Left colon (tissue), 2 donors: ENCODE results near the gene SEC14L3. TPM values are rescaled to one million over a fixed set of nuclear protein-coding genes. Genes with fewer than 3 reads are reported as not detected.
A peak's percentile ranks its signal among the peaks of the same experiment; 100 is the strongest.

Source experiments
- ATAC-seq: fragments of 200-7000 bp; cut with Tn5 transposase; one replicate; pipeline ENCODE4 v1.9.1; 2020; ENCODE audit warnings: mild to moderate bottlenecking, moderate library complexity
- DNase-seq, 2 donors: peaks; one replicate each; pipeline ENCODE4 v3.0.0-alpha.2; 2020
- intact Hi-C, 2 donors: fragments of 100-400 bp; cut with DNase I in 1 of 2; cut with micrococcal nuclease in 1 of 2; formaldehyde crosslinking; loops; one replicate each; pipeline versions ENCODE4 v1.11.2 to v1.14.0; 2022; cut with DNase I, micrococcal nuclease
- total RNA-seq, 2 donors: library from RNA; stranded (reverse); fragmentation: NEBNext Ultra II Directional; extraction: Animal tissue kit (Norgen Biotek cat#: 25700); gene quantifications; one replicate each; pipeline ENCODE4 v1.2.1, GENCODE V29; 2021
- donor health status: DM: no; HTN: no; CAD: no.
- donor health status: DM: yes; HTN: yes; CAD: no.

The SEC14L3 gene
- total RNA-seq, 2 donors from 2014 or later, result not detected

GRCh38 chr22:30429887-30430286 lies 41.9 kb downstream of the SEC14L3 start:
- intact Hi-C loops, result no loop called here

GRCh38 chr22:30427871-30428270 lies 43.9 kb downstream of the SEC14L3 start:
- ATAC-seq (no peak), DNase-seq (no peak)
- intact Hi-C loops, result no loop called here

More at GRCh38 chr22:30429887-30430286, 41.9 kb downstream of the SEC14L3 start:
- DNase-seq, result no peak
- ATAC-seq, result no peak

- DNase-seq (peak; percentile 93 to 97), ATAC-seq (peak; percentile 50)
- intact Hi-C loops, result no loop called here
Measured at GRCh38 chr22:30426388-30427353, 45.1 kb downstream of the SEC14L3 start.

- ATAC-seq, result peak; percentile 4
- peak; percentile 58 to 73 for DNase-seq
- intact Hi-C loops, result no loop called here
Measured at GRCh38 chr22:30425616-30426387, 46.0 kb downstream of the SEC14L3 start, which contains the start of gene MTFP1. MTFP1 (plus strand) TSS chr22:30425768; CDS start chr22:30425880, 112 bp downstream.

- DNase-seq, result no peak
- no peak for ATAC-seq
- intact Hi-C loops, result no loop called here
Measured at GRCh38 chr22:30425327-30425615, 46.5 kb downstream of the SEC14L3 start.

- intact Hi-C loops, result no loop called here
- DNase-seq (peak; percentile 26 to 39), ATAC-seq (no peak)
Measured at GRCh38 chr22:30424534-30425326, 47.1 kb downstream of the SEC14L3 start.

GRCh38 chr22:30423959-30424533 lies 47.8 kb downstream of the SEC14L3 start:
- DNase-seq (peak; percentile 99), ATAC-seq (peak; percentile 76)
- intact Hi-C loops, result no loop called here

- intact Hi-C loops, result no loop called here
- DNase-seq (peak; percentile 58 to 82), ATAC-seq (peak; percentile 64)
Measured at GRCh38 chr22:30423301-30423958, 48.4 kb downstream of the SEC14L3 start.

- intact Hi-C loops, result no loop called here
- ATAC-seq (peak; percentile 50), DNase-seq (peak; percentile 65 to 86)
Measured at GRCh38 chr22:30422481-30423300, 49.1 kb downstream of the SEC14L3 start.

GRCh38 chr22:30421695-30422480 lies 49.9 kb downstream of the SEC14L3 start:
- DNase-seq (no peak), ATAC-seq (peak; percentile 22)
- intact Hi-C loops, result no loop called here

GRCh38 chr22:30420347-30421125 lies 51.3 kb downstream of the SEC14L3 start:
- no peak for ATAC-seq
- intact Hi-C loops, result no loop called here
- no peak for DNase-seq

- intact Hi-C loops, result no loop called here
- ATAC-seq (peak; percentile 50), DNase-seq (no peak)
Measured at GRCh38 chr22:30416837-30417236, 55.0 kb downstream of the SEC14L3 start.

- DNase-seq (peak in 1 of 2 donors; percentile 41), ATAC-seq (peak; percentile 90)
- intact Hi-C loops, result no loop called here
Measured at GRCh38 chr22:30416403-30416802, 55.4 kb downstream of the SEC14L3 start.

- DNase-seq (no peak), ATAC-seq (no peak)
- intact Hi-C loops, result no loop called here
Measured at GRCh38 chr22:30414525-30415047, 57.2 kb downstream of the SEC14L3 start.

GRCh38 chr22:30413745-30414524 lies 57.9 kb downstream of the SEC14L3 start:
- ATAC-seq (no peak), DNase-seq (no peak)
- intact Hi-C loops, result no loop called here
